HG02840 (cell line): ENCODE measurements around the gene CACNA1C.
"Not testable (repeated sequence)": the region's sequence is repeated elsewhere in the genome, so short reads cannot be mapped to it uniquely, and the experiment has no call there.

Source experiments
- ATAC-seq: cut with Tn5 transposase; IDR thresholded peaks from one replicate; pipeline ENCODE4 v1.9.1; 2021; ENCODE audit warnings: mild to moderate bottlenecking, moderate library complexity, moderate number of reproducible peaks; ENCODE audit not compliant: unreplicated experiment, low FRiP score

CACNA1C gene

GRCh38 chr12:2135661-2136418 is 83.1 kb downstream of the CACNA1C start:
- not testable (repeated sequence) for ATAC-seq

GRCh38 chr12:2136901-2137300 is 84.1 kb downstream of the CACNA1C start:
- no peak for ATAC-seq

GRCh38 chr12:2137711-2138110 is 84.9 kb downstream of the CACNA1C start:
- no peak for ATAC-seq

- no peak for ATAC-seq
Observed at GRCh38 chr12:2138294-2138693, 85.5 kb downstream of the CACNA1C start.

- no peak for ATAC-seq
Observed at GRCh38 chr12:2138871-2139308, 86.1 kb downstream of the CACNA1C start.

GRCh38 chr12:2139651-2140050 is 86.9 kb downstream of the CACNA1C start:
- ATAC-seq, result no peak

- ATAC-seq, result no peak
Observed at GRCh38 chr12:2140858-2141519, 88.2 kb downstream of the CACNA1C start.

GRCh38 chr12:2142068-2142467 is 89.3 kb downstream of the CACNA1C start:
- no peak for ATAC-seq

- ATAC-seq, result no peak
Observed at GRCh38 chr12:2144951-2145350, 92.2 kb downstream of the CACNA1C start.

- no peak for ATAC-seq
Observed at GRCh38 chr12:2145433-2145998, 92.7 kb downstream of the CACNA1C start.

GRCh38 chr12:2147335-2147734 is 94.5 kb downstream of the CACNA1C start:
- ATAC-seq, result no peak

- no peak for ATAC-seq
Observed at GRCh38 chr12:2149091-2149490, 96.3 kb downstream of the CACNA1C start.

GRCh38 chr12:2150833-2151232 is 98.0 kb downstream of the CACNA1C start:
- ATAC-seq, result no peak

GRCh38 chr12:2151391-2151790 is 98.6 kb downstream of the CACNA1C start:
- ATAC-seq, result no peak

- ATAC-seq, result no peak
Observed at GRCh38 chr12:2152134-2152533, 99.3 kb downstream of the CACNA1C start.

GRCh38 chr12:2154050-2154449 is 101.3 kb downstream of the CACNA1C start:
- no peak for ATAC-seq

- ATAC-seq, result no peak
Observed at GRCh38 chr12:2154521-2154920, 101.7 kb downstream of the CACNA1C start.

- no peak for ATAC-seq
Observed at GRCh38 chr12:2156333-2156732, 103.5 kb downstream of the CACNA1C start.

- ATAC-seq, result no peak
Observed at GRCh38 chr12:2160043-2160442, 107.3 kb downstream of the CACNA1C start.

- ATAC-seq, result no peak
Observed at GRCh38 chr12:2161473-2161872, 108.7 kb downstream of the CACNA1C start.

GRCh38 chr12:2163177-2163941 is 110.6 kb downstream of the CACNA1C start:
- ATAC-seq, result no peak
